ENCODE measurements around the gene CMSS1. TPM values are rescaled to one million over a fixed set of nuclear protein-coding genes. Genes with fewer than 3 reads are reported as not detected.
"Not testable (repeated sequence)": the region's sequence is repeated elsewhere in the genome, so short reads cannot be mapped to it uniquely, and the experiment has no call there.

Gene CMSS1
- total RNA-seq, 1 donor from 2014 or later = 19.7 TPM

- DNase-seq = no peak
These were observed 266.6 kb downstream of the CMSS1 start for GRCh38 chr3:100084100-100084806.

GRCh38 chr3:100086401-100086800 lies 268.7 kb downstream of the CMSS1 start:
- DNase-seq = no peak

DNA sequence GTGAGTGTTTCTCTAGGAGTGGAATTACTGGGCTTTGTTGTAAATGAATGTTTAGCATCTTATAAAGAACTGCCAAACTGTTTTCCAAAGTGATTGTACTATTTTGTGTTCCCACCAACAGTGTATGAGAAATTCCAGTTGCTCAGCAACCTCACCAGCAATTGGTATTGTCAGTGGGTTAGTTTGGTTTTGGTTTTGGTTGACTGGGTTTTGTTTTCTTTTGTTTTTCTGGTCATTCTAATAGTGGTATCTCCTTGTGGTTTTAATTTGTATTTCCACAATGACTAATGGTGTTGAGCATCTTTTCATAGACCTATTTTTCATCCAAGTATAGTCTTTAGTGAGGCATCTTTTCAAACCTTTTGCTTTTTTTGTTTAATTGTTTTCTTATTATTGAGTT lies 269.5 kb downstream of the CMSS1 start:
- no peak for DNase-seq

- DNase-seq = no peak
These were observed 271.2 kb downstream of the CMSS1 start for GRCh38 chr3:100088735-100089368.

DNA sequence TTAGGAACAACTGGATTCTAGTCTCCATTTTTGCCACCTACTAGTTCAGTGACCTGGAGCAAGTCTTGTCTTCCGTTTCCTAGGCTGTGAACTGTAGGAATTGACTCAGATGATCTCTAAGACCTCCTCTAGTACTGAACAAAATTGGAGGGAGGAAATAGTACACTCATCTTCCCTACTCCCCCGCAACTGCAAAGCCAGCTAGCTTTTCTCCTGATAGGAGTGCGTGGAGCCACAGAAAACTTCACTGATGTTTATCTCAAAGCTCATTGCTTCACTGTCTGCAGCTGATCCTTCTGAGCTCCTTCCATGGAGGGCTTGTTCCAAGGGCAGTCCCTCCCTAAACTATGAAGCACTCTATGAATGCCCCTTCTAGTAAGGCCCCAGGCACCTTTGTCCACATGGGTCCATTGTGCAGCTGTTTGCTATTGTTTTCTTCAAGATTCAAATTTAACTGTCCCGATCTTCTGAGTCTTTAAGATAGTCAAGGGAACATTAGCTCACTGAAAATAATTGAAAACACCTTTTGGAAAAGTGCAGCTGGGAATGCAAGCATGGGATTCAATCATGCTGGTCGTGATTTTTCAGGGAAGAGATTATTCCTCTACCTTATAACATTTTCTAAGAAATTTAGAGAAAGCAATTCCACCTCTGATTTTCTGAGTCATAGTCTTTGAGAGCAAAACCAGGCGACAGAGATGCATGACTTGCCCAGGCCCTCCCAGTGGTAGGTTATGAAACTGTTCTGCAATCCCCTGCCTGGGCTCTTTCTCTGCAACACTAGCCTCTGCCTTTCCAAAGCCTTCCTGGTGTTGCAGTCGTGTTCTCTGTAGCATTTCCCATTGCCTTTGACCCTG lies 272.4 kb downstream of the CMSS1 start:
- DNase-seq = no peak

DNA sequence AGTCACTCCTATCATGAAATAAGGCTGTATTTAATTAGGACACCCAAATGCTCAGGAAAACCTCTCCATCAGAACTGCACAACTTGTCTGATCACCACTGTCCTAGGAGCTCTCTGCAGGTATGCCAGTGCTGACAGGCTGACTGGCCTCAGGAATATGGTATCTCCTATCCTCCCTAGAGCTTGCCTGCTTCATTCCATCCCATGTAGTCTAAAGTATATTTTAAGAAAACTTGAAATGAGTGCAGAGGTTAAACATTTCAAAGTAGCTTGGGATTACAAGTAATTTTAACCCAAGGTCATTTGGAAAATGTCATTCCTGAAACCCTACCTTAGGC lies 273.0 kb downstream of the CMSS1 start:
- DNase-seq = no peak

- no peak for DNase-seq
These were observed 276.2 kb downstream of the CMSS1 start for GRCh38 chr3:100093831-100094230.

- DNase-seq = not testable (repeated sequence)
These were observed 278.6 kb downstream of the CMSS1 start for GRCh38 chr3:100096286-100096685.

DNA sequence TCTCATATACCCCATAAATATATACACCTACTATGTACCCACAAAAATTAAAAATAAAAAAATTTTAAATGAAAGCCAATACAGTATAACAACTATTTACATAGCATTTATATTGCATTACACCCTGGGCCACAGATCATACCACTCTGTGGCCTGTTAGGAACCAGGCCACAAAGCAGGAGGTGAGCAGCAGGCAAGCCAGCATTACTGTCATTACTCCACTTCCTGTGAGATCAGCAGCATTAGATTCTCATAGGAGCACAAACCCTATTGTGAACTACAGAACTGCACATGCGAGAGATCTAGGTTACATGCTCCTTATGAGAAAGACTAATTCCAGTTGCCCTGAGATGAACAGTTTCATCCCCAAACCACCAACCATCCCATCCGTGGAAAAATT lies 279.2 kb downstream of the CMSS1 start:
- DNase-seq = no peak

DNA sequence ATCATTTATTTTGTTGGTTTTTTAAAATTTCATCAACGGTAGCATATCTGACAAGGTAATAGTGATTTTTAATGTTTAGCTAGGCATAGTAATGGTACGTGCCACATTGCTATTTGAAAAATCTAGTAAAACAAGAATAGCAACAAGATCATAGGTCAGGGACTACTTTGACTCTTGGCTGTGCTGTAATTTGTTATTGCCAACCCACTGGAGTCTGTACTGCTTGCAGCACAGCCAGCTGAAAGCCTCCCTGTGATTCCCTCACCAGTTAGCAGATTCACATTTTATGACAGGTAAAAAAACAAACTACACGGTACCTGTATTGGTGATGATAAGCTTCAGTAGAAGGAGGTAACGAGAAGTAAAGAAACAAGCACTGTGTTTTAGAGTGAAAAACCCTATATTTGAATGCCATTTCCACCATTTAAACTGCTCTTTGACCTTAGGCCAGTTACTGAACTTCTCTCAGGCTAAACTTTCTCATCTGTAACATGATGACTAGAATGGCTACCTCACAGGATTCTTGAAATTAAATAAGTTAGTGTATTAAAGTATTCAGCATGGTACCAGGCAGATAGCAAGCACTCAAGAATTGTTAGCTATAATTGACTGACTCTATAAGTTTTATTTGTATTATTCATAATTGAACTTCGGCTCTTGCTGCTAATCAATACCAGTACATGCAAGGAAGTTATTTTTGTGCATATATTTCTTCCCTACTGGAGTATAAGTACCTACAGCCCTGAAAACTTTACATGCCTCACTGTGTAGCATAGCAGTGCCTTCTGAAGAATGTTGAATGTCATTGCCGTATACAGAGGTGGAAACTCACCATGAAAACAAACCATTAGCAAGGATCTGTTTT lies 280.5 kb downstream of the CMSS1 start:
- no peak for DNase-seq

GRCh38 chr3:100098784-100099070 lies 281.1 kb downstream of the CMSS1 start:
- no peak for DNase-seq

GRCh38 chr3:100099621-100100020 lies 282.0 kb downstream of the CMSS1 start:
- no peak for DNase-seq

GRCh38 chr3:100100425-100100824 lies 282.8 kb downstream of the CMSS1 start:
- no peak for DNase-seq

DNA sequence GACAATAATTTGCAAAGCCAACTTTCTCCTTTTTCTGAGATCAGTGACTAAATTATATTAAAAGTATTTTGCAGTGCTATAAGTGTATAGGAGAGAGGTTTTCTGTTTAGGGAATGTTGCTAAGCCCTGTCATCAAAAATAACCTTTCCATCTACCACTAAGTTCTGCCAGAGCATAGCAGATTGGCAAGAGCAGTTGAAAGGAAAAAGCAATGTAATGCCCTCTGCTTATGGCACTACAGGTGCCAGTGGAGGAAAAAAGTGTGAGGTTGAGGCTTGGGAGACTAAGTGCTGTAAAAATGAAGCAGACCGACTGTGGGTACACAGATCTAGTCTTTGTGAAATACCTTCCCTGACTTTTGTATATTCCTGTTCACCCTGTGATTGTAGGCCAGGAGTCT lies 285.1 kb downstream of the CMSS1 start:
- no peak for DNase-seq

- no peak for DNase-seq
These were observed 286.1 kb downstream of the CMSS1 start for GRCh38 chr3:100103558-100104441.

- DNase-seq = no peak
These were observed 286.8 kb downstream of the CMSS1 start for GRCh38 chr3:100104442-100104798.

DNA sequence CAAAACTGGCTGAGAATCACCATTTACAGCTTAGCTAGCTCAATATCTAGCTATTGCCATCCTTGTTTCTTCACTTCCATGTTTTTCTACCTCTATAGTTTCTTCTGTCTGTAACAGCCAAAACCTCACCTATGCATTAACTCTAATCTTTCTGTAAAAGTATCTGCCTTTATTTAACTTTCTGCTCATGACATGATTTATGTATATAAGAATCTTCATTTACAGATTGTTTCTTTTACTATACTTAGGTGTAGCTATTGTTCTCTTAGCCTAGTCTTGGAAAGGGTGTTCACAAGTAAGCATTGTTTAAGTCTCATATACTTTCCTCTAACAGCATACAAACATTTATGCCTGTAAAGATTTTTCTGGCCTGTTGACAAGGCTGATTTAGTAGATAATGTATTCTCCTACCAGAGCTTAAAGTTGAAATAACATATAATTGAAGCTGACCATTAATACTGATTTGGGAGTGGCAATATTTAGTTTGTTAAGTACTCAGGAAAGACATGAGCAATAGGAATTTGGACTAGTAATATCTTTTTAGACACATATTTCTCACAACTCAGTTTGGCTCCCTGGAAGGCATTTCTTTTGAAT lies 287.3 kb downstream of the CMSS1 start:
- no peak for DNase-seq

GRCh38 chr3:100105501-100105900 lies 287.8 kb downstream of the CMSS1 start:
- DNase-seq = no peak

GRCh38 chr3:100106094-100106493 lies 288.4 kb downstream of the CMSS1 start:
- DNase-seq = no peak

GRCh38 chr3:100106531-100107141 lies 289.0 kb downstream of the CMSS1 start:
- DNase-seq = no peak
